Esophagus muscularis mucosa (tissue), 3 donors: ENCODE measurements around the gene COLEC12.

ENCODE experiments used
- POLR2A ChIP-seq: fragments of 450-650 bp; IDR thresholded peaks from one replicate; pipeline ENCODE4 v1.6.1; 2017; ENCODE audit warnings: antibody characterized with exemption, moderate library complexity, mild to moderate bottlenecking, low read depth
- POLR2AphosphoS5 ChIP-seq, 2 donors: sonication (generic); formaldehyde crosslinking; IDR thresholded peaks; one replicate each; pipeline ENCODE4 v1.6.1; 2017; ENCODE audit warnings: antibody characterized with exemption in 2 of 2
- TF ChIP-seq, protein P1 (sequence below), 3 experiments: fragments of 200-600 bp in 2 of 3; fragments of 450-650 bp in 1 of 3; sonication (generic) in 2 of 3; IDR thresholded peaks; one replicate each; pipeline ENCODE4 v1.5.1; 2017 to 2019; ENCODE audit warnings: antibody characterized with exemption in 3 of 3, mild to moderate bottlenecking in 2 of 3, moderate library complexity in 1 of 3

DNA sequence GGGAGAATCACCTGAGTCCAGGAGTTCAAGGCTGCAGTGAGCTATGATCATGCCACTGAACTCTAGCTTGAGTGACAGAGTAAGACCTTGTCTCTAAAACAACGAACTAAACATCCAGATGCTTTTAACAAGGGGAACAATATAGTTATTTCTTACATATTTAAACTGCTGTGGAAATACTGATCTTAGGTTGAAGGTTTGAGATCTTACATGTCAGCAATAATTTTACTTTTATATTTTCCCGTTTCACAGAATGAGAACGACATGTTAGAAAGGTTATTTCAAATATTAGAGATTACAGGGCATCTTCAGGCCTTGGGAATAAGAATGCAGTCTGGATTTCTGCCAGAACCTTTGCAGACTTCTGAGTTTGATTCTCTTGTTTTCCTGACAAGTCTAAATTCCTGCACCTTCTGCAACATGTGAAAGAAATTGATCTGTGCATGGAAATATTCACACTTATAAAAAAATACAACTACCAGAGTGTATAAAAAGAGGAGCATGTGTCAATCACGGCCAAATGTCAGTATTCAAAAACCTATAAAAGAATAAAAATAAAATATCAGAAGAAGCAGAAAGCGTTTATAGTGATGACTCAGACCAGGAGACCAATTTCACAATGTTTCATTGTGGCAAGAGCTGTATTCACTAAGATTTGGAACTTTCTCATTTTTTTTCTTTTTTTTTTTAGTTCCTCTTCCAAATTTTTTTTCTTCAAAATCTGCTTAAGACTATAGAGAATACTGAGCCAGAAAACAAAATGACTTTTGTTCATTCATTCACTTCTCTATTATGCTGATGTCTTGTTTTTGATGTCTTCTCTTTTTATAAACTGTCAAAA lies 29.6 kb downstream of the COLEC12 start:
- TF ChIP-seq, protein P1, sequence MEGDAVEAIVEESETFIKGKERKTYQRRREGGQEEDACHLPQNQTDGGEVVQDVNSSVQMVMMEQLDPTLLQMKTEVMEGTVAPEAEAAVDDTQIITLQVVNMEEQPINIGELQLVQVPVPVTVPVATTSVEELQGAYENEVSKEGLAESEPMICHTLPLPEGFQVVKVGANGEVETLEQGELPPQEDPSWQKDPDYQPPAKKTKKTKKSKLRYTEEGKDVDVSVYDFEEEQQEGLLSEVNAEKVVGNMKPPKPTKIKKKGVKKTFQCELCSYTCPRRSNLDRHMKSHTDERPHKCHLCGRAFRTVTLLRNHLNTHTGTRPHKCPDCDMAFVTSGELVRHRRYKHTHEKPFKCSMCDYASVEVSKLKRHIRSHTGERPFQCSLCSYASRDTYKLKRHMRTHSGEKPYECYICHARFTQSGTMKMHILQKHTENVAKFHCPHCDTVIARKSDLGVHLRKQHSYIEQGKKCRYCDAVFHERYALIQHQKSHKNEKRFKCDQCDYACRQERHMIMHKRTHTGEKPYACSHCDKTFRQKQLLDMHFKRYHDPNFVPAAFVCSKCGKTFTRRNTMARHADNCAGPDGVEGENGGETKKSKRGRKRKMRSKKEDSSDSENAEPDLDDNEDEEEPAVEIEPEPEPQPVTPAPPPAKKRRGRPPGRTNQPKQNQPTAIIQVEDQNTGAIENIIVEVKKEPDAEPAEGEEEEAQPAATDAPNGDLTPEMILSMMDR (IDR thresholded peaks at IDR 0.05) = no peak
- TF ChIP-seq POLR2A (no peak), POLR2AphosphoS5 (IDR thresholded peaks at IDR 0.05) (no peak)
